ENCODE results near the gene IFT25.

The IFT25 gene

GRCh38 chr1:53956308-53957168 is 11.0 kb upstream of the IFT25 start:
- DNase-seq = peak; percentile 61

- DNase-seq = no peak
Observed at GRCh38 chr1:53954128-53954527, 8.6 kb upstream of the IFT25 start.

DNA sequence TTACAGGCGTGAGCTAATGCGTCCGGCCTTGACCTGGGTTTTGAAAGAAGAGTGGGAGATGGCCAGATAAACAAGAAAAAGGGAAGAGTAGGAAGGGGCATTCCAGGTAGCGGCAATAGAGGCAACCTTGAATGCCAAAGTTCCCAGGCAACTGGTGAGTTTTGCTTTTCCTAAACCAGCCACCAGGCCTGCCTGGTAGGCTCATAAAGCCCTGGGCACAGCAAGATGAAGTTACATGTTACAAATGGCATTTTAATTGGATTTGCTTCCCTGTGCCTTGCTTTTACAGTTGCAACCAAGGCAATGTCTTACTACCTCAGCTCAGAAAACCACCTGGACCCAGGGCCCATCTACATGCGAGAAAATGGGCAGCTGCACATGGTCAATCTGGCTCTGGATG is 6.2 kb upstream of the IFT25 start:
- no peak for DNase-seq

DNA sequence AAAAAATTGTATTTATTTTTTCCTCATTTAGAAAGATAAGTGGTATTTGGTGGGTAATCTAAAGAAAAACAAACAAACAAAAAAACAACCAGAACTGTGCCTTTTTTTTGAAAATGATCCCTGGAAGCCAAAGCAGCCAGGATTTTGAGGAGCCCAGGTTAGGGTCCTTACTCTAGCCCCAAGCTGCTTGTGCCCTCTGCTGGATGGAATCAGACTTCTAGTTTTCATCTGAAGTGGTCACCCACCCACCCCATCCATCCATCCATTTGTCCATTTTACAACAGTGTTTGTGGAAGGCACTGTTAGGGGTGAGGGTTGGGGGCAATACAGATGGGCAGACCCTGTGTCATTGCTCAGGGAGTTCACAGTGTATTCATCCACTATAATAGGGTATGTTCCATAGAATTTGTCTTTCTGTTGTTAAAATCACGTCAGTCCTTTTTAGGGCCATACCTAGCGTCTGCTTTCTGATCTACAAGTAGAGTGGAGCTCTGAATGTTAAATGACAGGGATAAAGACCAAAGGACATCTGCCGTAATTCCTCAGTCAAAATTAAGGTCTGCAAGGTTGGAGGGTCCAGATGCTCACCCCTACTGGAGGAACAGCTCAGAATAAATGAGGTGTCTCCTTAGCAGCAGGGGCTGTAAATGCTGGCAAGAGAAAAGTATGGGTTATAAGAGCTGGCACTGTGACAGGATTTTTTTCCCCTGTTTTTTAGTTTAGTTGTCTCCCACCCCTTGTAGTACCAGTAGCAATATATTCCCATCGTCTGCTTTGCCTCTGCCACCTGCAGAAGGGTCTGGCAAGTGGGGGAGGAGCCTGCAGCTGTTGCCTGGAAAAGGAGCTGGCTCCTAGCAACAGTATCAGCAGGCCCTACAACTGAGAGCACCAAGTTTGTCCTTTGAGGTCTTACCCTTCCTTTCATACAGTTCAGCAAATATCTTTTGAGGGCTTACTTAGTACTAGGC is 3.8 kb upstream of the IFT25 start:
- DNase-seq = peak; percentile 69

DNA sequence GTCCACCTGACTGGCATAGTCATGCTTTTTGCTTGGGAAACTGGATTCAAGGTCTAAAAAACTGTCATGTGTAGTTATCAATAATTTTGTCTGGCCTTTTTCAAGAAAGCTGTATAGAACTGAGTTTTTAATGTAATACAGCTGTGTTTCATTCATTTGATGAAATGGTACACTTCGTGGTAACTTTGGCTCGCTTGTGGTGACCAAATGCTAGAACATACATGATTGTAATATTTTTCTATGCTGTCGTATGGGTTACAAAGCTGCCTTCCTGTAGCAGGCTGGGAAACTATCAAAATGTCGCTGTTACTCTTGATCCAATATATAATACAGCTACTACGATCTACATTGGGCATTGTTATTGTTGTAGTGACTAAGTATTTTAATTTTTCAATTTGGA is 2.8 kb upstream of the IFT25 start:
- no peak for DNase-seq

GRCh38 chr1:53947172-53947907 is 1.8 kb upstream of the IFT25 start:
- no peak for DNase-seq

- DNase-seq = no peak
Observed at GRCh38 chr1:53946252-53947171, 1.0 kb upstream of the IFT25 start, which contains the start of gene LRRC42. TSS of gene LRRC42 (plus strand) at chr1:53946350. CDS start at chr1:53952000, 5,650 bp downstream.

- DNase-seq = no peak
Observed at GRCh38 chr1:53945183-53945432, 391 bp downstream of the IFT25 start.

DNA sequence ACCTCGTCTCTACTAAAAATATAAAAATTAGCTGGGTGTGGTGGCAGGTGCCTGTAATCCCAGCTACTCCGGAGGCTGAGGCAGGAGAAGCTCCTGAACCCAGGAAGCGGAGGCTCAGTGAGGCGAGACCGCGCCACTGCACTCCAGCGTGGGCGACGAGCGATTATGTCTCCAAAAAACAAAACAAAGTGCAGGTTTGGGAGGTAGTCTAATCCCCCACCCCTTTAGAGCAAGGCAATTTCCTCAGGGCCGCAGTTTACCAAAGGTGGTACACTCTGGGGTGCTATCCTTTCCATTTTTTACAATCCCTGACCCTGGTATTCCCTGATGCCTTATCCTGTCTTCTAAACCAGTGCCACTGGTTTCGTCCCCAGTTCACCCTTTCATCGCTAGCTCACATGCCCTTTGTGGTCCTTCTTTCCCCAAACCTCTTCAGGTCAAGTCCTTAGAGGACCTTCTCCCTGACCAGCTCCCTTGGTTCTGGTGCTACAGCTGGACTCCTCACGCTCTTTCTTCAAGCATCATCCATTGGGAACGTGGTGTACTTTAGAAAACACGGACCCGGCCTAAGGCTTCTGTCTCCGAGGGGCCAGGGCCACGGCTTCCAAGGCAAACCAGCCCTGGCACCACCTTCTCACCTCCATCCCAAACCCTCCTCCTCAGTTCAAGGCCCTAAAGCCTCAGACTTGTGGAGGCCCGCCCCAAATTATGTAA is 873 bp downstream of the IFT25 start:
- peak; percentile 20 for DNase-seq

- no peak for DNase-seq
Observed at GRCh38 chr1:53943490-53944043, 1.9 kb downstream of the IFT25 start.

- DNase-seq = no peak
Observed at GRCh38 chr1:53943090-53943489, 2.4 kb downstream of the IFT25 start.

- no peak for DNase-seq
Observed at GRCh38 chr1:53942127-53942957, 3.2 kb downstream of the IFT25 start.

GRCh38 chr1:53938136-53938830 is 7.2 kb downstream of the IFT25 start:
- DNase-seq = no peak

GRCh38 chr1:53936430-53936829 is 9.1 kb downstream of the IFT25 start:
- DNase-seq = no peak

DNA sequence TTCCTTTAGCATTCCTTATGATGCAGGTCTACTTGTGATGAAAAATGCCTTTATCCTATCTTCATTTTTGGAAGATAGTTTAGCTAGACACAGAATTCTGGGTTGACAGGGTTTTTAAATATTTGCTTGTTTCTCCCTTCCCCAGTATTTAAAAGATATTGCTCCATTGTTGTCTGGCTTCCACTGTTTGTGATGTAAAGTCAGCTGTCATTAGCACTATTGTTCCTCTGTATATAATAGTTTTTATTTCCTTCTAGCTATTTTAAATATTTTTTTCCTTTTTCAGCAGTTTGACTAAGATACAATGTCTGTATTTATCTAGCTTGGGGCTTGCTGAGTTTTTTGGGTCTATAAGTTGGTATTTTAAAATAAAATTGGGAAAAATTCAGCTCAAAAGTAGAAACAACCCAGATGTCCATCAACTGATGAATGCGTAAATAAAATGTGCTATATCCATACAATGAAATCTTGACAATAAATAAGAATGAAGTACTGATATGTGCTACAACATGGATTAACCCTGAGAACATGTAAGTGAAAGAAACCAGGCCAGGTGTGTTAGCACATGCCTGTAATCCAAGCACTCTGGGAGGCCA is 11.2 kb downstream of the IFT25 start:
- no peak for DNase-seq

DNA sequence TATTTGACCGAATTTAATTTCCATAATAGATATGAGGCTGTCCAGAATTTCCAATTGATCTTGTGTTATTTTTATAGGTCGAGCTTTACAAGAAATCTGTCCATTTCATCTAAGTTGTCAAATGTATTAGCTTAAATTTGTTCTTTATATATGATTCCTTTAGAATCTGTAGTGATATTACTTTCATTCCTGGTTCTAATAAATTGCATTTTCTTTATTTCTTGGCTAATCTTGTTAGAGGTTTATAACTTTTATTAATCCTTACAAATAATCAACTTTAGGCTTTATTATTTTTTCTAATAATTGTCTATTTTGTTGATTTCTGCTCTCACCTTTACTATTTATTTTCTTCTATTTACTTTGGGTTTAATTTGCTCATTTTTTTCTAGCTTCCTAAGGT is 14.0 kb downstream of the IFT25 start:
- no peak for DNase-seq

- no peak for DNase-seq
Observed at GRCh38 chr1:53930932-53931331, 14.6 kb downstream of the IFT25 start.

DNA sequence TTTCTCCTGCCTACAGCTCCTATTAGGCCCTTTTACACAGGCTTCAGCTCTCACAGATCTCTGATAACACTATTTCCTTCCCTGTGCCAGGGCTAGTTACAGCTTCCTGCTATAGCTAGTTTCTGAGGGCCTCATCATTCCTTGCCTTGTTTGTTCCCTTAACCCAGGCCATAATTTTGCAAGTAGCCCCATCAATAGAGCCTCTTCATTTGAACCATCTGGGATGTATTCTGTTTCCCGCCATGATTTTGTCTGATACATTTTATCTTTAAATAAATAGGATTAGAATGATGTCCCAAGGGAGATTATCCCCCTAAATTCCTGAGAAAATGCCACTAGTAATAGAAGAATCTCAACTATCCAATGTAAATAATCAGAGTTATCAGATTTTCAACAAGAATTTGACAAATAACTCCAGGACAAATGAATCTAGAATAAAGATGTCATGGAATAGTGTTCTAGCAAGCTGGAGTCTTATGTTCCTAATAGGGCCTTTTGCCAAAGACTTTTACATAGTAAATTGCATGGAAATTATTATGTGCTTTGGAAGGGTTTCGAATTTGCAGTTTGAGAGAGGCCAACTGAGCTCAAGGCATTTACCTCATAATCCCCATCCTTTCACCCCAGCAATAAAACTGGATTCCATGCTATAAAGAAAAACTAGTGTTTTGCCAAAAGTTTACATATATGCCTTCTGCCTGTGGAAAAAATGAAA is 16.1 kb downstream of the IFT25 start:
- DNase-seq = no peak
